HG02943 (cell line): ENCODE data around the gene DENND4A.

ENCODE experiments used
- ATAC-seq: cut with Tn5 transposase; IDR thresholded peaks from one replicate; pipeline ENCODE4 v1.9.1; 2021; ENCODE audit warnings: mild to moderate bottlenecking, low read depth, moderate library complexity; ENCODE audit not compliant: unreplicated experiment

Gene DENND4A

GRCh38 chr15:65690173-65690572, 101.9 kb downstream of the DENND4A start:
- no peak for ATAC-seq

GRCh38 chr15:65688462-65688861, 103.6 kb downstream of the DENND4A start:
- no peak for ATAC-seq

- no peak for ATAC-seq
Measured at GRCh38 chr15:65682404-65682911, 109.6 kb downstream of the DENND4A start.

GRCh38 chr15:65680544-65680943, 111.5 kb downstream of the DENND4A start:
- ATAC-seq, result no peak

DNA sequence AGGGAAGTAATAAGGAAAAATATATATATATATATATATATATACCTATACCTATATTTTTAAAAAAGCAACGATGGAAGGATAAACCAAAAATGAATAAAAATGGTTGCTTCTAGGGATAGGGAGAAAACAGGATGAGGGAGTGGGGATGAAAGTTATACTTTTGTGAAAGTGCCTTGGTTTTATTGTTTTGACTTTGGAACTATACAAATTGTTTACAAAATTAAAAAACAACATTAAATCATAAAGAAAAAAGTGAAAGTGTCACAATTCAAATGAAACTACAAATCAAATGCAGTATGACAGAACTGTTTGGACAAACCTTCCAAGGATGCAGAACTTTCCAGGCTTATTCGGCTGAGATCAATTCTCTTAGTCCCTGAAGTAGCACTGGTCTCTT, 116.0 kb downstream of the DENND4A start:
- ATAC-seq, result no peak

DNA sequence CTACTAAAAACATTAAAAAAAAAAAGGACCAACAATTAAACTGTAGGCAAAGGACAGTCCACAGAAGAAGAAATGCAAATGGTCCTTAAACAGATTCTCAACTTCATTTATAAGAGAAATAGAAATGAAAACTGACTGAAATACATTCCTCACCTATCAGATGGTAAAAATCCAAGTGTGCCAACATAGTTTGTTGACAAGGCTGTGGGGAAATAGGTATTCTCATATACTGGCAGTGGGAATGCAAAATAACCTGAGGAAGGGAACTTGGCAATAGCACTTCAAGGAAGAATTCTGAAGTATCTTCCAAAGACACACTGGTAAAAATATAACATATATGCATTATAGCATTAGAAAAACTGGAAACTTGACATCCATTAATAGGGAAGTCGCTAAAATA, 116.5 kb downstream of the DENND4A start:
- no peak for ATAC-seq

- no peak for ATAC-seq
Measured at GRCh38 chr15:65666257-65666656, 125.8 kb downstream of the DENND4A start.

DNA sequence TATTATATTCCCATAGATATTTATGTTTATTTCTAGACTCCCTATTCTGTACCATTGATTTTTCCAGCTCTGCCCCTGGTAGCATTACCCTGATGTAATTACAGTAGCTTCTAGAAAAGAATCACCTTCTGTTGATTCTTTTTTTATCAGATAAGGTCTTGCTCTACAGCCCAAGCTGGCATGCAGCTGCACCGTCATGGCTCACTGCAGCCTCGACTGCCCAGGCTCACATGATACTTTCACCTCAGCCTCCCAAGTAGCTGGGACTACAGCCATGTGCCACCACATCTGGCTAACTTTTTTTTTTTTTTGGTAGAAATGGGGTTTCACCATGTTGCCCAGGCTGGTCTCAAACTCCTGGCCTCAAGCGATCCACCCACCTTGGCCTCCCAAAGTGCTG, 128.6 kb downstream of the DENND4A start:
- ATAC-seq, result no peak

DNA sequence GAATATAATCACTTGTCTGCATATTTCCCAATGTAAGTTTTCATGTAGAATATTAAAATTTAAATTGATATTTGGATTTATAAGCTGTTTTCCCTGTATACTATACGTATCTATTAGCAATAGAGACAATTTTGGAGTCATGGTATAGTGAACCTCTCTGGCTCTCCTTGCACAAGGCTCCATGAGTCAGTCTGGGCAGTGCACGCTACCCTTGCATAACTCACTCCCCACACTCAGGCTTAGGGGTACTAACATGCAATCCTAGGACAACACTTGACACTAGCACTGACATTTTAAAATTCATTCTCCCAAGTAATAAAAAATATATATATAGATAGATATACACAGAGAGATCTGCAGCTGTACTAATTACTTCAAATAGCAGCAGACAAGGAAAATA, 131.2 kb downstream of the DENND4A start:
- no peak for ATAC-seq

DNA sequence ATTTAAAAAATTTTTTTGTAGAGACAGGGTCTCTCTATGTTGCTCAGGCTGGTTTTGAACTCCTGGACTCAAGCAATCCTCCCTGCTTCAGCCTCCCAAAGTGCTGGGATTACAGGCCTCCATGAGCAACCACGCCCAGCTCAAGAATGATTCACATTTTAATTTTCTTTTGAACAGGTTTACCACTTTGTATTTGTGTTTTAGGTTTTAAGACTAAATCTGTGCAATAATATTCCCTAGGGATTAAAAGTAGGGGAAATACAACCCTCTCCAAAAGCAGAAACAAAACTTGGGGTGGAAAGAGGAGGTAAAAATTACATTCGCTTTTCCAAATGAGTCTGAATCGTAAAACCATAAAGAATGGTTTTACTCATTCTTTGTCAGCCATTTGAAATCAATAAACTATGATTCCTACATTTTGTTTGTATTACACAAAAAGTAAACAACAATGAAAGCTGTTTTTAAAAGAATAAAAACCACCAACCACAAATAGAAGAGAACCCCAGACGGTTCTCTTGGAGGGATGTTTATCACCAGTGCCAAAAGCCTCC, 132.5 kb downstream of the DENND4A start:
- no peak for ATAC-seq

GRCh38 chr15:65655457-65655856, 136.6 kb downstream of the DENND4A start:
- ATAC-seq, result no peak

DNA sequence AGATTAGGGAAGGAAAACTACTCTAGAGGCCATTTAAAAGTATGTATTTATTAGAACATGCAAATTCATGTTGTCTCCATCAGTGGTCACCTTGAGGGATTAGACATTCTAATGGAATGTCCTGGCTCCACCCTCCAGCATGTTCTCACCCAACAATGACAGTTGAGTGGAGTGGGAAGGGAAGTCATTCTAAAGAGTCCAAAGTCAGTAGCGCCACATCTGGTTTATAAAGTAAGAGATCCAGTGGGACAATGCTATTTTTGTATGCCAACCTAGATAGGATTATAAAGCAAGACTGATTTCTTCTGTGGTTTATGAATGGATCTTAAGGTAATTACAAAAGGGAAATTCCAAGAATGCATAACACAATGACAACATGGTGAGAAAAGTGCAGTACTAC, 137.1 kb downstream of the DENND4A start:
- no peak for ATAC-seq

GRCh38 chr15:65653801-65654521, 138.1 kb downstream of the DENND4A start:
- no peak for ATAC-seq

DNA sequence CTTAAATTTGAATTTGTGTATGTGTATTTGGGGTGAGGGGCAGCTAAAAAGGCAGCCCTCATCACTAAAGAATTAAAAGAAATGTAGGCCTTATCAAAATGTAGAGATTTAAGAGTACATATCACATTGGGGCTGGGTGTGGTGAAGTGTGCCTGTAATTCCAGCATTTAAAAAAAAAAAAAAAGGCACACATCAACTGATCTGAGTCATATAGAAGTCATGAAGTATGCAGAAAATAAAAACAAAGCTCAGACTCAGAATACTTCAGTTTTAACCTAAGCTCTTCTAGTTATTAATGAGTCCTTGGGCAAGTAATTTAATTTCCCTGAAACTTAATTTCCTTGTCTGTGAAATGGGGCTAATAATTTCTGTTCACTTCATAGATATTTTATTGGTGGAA, 138.8 kb downstream of the DENND4A start:
- ATAC-seq, result no peak

GRCh38 chr15:65651831-65652749, 140.0 kb downstream of the DENND4A start:
- no peak for ATAC-seq

GRCh38 chr15:65651042-65651322, 141.1 kb downstream of the DENND4A start:
- ATAC-seq, result no peak

DNA sequence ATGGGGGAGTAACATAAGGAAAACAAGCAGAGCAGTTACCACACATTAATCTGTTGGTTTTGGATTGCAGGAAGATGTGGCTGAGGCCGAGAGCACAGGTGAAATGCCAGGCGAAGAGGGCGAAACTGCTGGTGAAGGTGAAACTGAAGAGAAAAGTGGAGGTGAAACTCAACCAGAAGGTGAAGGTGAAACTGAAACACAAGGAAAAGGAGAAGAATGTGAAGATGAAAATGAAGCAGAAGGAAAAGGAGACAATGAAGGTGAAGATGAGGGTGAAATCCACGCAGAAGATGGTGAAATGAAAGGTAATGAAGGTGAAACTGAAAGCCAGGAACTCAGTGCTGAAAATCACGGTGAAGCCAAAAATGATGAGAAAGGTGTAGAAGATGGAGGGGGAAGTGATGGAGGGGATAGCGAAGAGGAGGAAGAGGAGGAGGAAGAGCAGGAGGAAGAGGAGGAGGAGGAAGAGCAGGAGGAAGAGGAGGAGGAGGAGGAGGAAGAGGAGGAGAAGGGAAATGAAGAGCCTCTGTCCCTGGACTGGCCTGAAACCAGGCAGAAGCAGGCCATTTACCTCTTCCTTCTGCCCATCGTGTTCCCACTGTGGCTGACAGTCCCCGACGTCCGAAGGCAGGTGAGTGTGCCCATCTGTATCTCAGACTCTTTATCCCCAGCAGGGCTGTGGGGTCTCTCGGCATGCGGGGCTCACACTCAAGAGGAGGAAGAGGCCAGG, 141.6 kb downstream of the DENND4A start:
- ATAC-seq, result no peak

DNA sequence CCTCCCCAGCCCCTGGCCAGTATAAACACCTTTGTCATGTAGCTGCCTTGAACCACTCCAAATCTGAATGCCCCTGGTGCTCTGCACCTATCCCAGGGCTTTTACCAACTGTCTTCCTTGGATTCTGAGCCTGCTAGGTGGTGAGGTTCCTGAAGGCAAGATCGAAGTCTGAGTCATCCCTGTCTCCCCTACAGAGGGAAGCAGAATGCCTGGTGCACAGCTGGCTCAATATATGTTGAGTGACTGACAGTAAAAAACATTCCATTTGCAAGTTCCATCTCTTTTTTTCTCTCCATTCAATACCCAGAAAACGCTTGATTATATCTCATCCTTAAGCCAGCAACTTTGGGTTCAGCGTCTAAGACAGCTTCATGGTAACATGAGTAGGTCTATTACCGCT, 145.6 kb downstream of the DENND4A start:
- no peak for ATAC-seq

DNA sequence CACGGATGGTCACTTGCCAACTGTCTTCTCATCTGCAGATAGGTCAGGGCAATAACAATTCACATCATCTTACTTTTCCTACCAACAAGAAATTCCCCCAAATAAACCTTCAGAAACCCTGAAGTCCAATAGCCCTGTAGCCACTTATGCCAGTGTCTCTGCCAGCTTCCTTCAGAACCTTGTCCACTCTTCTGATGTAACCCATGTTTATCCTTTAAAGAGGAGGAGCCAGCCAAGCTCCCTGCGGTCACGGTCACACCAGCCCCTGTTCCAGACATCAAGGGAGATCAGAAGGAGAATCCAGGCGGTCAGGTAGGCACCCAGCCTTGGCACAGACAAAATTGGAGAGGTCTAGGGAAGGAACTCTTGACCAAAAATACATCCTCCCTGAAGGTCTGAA, 146.7 kb downstream of the DENND4A start:
- ATAC-seq, result no peak

- no peak for ATAC-seq
Measured at GRCh38 chr15:65644282-65644681, 147.8 kb downstream of the DENND4A start.

GRCh38 chr15:65642594-65642993, 149.5 kb downstream of the DENND4A start:
- ATAC-seq, result no peak
